Measurements from ENCODE around the gene OR2L8. TPM values are rescaled to one million over a fixed set of nuclear protein-coding genes. Genes with fewer than 3 reads are reported as not detected.

Gene OR2L8, protein sequence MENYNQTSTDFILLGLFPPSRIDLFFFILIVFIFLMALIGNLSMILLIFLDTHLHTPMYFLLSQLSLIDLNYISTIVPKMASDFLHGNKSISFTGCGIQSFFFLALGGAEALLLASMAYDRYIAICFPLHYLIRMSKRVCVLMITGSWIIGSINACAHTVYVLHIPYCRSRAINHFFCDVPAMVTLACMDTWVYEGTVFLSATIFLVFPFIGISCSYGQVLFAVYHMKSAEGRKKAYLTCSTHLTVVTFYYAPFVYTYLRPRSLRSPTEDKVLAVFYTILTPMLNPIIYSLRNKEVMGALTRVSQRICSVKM
- total RNA-seq (2021) (not detected in 2 replicates), Bru-seq, nascent RNA (not detected), BruChase-seq, experiment 1, labeled RNA remaining after a 2-hour chase (not detected), BruChase-seq, experiment 2, labeled RNA remaining after a 6-hour chase (not detected)
- long read RNA-seq, result 0 reads

DNA sequence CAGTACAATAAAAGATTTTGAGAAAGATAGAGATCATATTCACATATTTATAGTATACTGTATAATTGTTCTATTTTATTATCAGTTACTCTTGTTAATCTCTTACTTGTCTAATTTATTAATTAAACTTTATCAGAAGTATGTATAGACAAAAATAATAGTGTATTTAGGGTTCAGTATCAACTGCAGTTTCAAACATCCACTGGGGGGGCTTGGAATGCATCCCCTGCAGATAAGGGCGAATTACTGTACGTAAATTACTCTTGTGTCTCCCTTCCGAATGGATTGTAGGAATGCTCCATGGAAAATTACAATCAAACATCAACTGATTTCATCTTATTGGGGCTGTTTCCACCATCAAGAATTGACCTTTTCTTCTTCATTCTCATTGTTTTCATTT is at the start of gene OR2L8:
TSS of gene OR2L8 (plus strand) at position 301 of the 400 bp plus-strand sequence. CDS start at position 301, 0 bp downstream.
- Histone ChIP-seq H4K20me1 (ENCODE audit: insufficient read depth) (no peaks in the 10 kb centered on the region), H3K27me3 (ENCODE audit: insufficient read depth, low read depth) (no peaks in the 10 kb centered on the region), H3K9me3 (ENCODE audit: insufficient read depth, low read depth) (no peaks in the 10 kb centered on the region), H3K4me2 (no peak within 1 kb of the TSS), H3F3A (ENCODE audit: insufficient read depth, low read depth) (no peaks in the 10 kb centered on the region), H3K9me2 (ENCODE audit: insufficient read depth) (no peaks in the 10 kb centered on the region), H3K36me3 (ENCODE audit: low read depth) (no peaks in the 10 kb centered on the region), H3K79me2 (ENCODE audit: low read depth) (no peaks in the 10 kb centered on the region), H3K4me1 (replicated peaks; ENCODE audit: insufficient read depth) (no peaks in the 10 kb centered on the region), H3K27ac (no peak within 1 kb of the TSS), H3K4me3 (no peak within 1 kb of the TSS), H2AFZ (no peak within 1 kb of the TSS)
- CTCF ChIA-PET, result no interaction called here
- BruUV-seq (replicated peaks), result no TSS peak
- no peak for TF ChIP-seq EZH2 (IDR thresholded peaks at IDR 0.05; ENCODE audit: low read depth)
- TF ChIP-seq, protein P1, sequence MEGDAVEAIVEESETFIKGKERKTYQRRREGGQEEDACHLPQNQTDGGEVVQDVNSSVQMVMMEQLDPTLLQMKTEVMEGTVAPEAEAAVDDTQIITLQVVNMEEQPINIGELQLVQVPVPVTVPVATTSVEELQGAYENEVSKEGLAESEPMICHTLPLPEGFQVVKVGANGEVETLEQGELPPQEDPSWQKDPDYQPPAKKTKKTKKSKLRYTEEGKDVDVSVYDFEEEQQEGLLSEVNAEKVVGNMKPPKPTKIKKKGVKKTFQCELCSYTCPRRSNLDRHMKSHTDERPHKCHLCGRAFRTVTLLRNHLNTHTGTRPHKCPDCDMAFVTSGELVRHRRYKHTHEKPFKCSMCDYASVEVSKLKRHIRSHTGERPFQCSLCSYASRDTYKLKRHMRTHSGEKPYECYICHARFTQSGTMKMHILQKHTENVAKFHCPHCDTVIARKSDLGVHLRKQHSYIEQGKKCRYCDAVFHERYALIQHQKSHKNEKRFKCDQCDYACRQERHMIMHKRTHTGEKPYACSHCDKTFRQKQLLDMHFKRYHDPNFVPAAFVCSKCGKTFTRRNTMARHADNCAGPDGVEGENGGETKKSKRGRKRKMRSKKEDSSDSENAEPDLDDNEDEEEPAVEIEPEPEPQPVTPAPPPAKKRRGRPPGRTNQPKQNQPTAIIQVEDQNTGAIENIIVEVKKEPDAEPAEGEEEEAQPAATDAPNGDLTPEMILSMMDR (conservative IDR thresholded peaks at IDR 0.05), result no peak
- intact Hi-C loops (cut with micrococcal nuclease; ENCODE audit: unreplicated experiment), result no loop called here
- DNase-seq, result no peak
- POLR2A ChIA-PET (ENCODE audit: unreplicated experiment), result no interaction called here

DNA sequence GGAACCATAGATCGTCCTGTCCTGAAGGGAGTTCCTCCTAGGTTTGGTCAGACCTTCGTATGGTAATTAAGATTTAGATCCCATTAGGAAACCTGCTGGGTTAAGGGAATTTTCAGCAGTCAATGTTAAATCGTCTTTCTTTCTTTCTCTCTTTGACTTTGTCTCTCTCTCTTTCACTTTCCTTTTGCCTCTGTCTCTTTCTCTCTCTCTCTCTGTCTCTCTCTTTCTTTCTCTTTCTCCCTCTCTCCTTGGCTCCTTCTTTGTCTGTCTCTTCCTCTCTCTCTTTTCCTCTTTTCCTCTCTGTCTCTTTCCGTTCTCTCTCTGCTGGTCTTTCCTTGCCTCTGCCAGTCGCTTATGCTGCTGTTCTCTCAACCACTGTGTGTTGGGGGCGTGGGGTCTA is 44.5 kb upstream of the OR2L8 start:
- no peak for TF ChIP-seq EZH2 (IDR thresholded peaks at IDR 0.05; ENCODE audit: low read depth)
- TF ChIP-seq, protein P1 (conservative IDR thresholded peaks at IDR 0.05), result no peak
- no peaks in the 10 kb centered on the region for H3K27me3 ChIP-seq (ENCODE audit: insufficient read depth, low read depth)
- no peak for DNase-seq
- no TSS peak for BruUV-seq (replicated peaks)
- H4K20me1 ChIP-seq (ENCODE audit: insufficient read depth), result no peaks in the 10 kb centered on the region
- H3K4me3 ChIP-seq, result no peak overlapping the region
- CTCF ChIA-PET, result no interaction called here
- no peaks in the 10 kb centered on the region for H3K4me1 ChIP-seq (replicated peaks; ENCODE audit: insufficient read depth)
- no peaks in the 10 kb centered on the region for H3K9me3 ChIP-seq (ENCODE audit: insufficient read depth, low read depth)
- no peaks in the 10 kb centered on the region for H3K36me3 ChIP-seq (ENCODE audit: low read depth)
- intact Hi-C loops (cut with micrococcal nuclease; ENCODE audit: unreplicated experiment), result no loop called here
- no peak overlapping the region for H3K4me2 ChIP-seq
- POLR2A ChIA-PET (ENCODE audit: unreplicated experiment), result no interaction called here
- H3F3A ChIP-seq (ENCODE audit: insufficient read depth, low read depth), result no peaks in the 10 kb centered on the region
- no peak overlapping the region for H2AFZ ChIP-seq
- H3K9me2 ChIP-seq (ENCODE audit: insufficient read depth), result no peaks in the 10 kb centered on the region
- no peak overlapping the region for H3K27ac ChIP-seq
- H3K79me2 ChIP-seq (ENCODE audit: low read depth), result no peaks in the 10 kb centered on the region

DNA sequence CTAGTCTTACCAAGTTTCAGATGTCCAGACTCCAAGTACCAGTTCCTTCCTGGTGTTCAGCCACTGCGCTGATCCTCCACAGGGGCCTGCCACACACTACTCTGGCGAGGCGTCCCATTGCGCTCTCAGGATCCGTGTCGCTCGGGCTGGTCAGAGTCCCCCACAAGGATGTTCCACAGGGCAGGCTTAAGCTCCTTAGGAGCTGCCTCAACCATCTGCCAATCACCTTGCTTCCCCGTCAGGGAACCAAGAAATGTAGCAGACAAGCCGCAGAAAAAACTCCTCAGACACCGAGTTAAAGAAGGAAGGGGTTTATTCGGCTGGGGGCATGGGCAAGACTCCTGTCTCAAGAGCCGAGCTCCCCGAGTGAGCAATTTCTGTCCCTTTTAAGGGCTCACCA is 43.5 kb upstream of the OR2L8 start:
- no peaks in the 10 kb centered on the region for H3F3A ChIP-seq (ENCODE audit: insufficient read depth, low read depth)
- H3K27ac ChIP-seq, result no peak overlapping the region
- ChIA-PET CTCF (no interaction called here), POLR2A (ENCODE audit: unreplicated experiment) (no interaction called here)
- H3K36me3 ChIP-seq (ENCODE audit: low read depth), result no peaks in the 10 kb centered on the region
- no peak overlapping the region for H3K4me2 ChIP-seq
- no peaks in the 10 kb centered on the region for H3K27me3 ChIP-seq (ENCODE audit: insufficient read depth, low read depth)
- intact Hi-C loops (cut with micrococcal nuclease; ENCODE audit: unreplicated experiment), result no loop called here
- no peaks in the 10 kb centered on the region for H3K9me3 ChIP-seq (ENCODE audit: insufficient read depth, low read depth)
- H2AFZ ChIP-seq, result no peak overlapping the region
- H4K20me1 ChIP-seq (ENCODE audit: insufficient read depth), result no peaks in the 10 kb centered on the region
- no peak overlapping the region for H3K4me3 ChIP-seq
- H3K79me2 ChIP-seq (ENCODE audit: low read depth), result no peaks in the 10 kb centered on the region
- DNase-seq, result no peak
- no peaks in the 10 kb centered on the region for H3K4me1 ChIP-seq (replicated peaks; ENCODE audit: insufficient read depth)
- TF ChIP-seq, protein P1 (conservative IDR thresholded peaks at IDR 0.05), result no peak
- no peak for TF ChIP-seq EZH2 (IDR thresholded peaks at IDR 0.05; ENCODE audit: low read depth)
- H3K9me2 ChIP-seq (ENCODE audit: insufficient read depth), result no peaks in the 10 kb centered on the region
- no TSS peak for BruUV-seq (replicated peaks)
